Urinary bladder (tissue), 4 donors: Measurements from ENCODE around the gene CCDC150. TPM values are rescaled to one million over a fixed set of nuclear protein-coding genes. Genes with fewer than 3 reads are reported as not detected.
"Not testable (repeated sequence)": the region's sequence is repeated elsewhere in the genome, so short reads cannot be mapped to it uniquely, and the experiment has no call there.

Experiments
- DNase-seq: peaks from one replicate; pipeline ENCODE4 v3.0.0-alpha.2; 2015; ENCODE audit errors: extremely low spot score
- H3K27ac ChIP-seq: one replicate; pipeline ENCODE4 v1.5.1; 2013; ENCODE audit warnings: low read depth, mild to moderate bottlenecking, moderate library complexity
- H3K36me3 ChIP-seq: one replicate; pipeline ENCODE4 v1.6.1; 2013; ENCODE audit warnings: mild to moderate bottlenecking, moderate library complexity; ENCODE audit not compliant: insufficient read depth
- H3K4me1 ChIP-seq: one replicate; pipeline ENCODE4 v1.6.1; 2013; ENCODE audit warnings: mild to moderate bottlenecking, moderate library complexity; ENCODE audit not compliant: insufficient read depth
- H3K4me3 ChIP-seq: one replicate; pipeline ENCODE4 v1.5.1; 2013; ENCODE audit warnings: low read depth, low read length
- WGBS: extraction: QIAGEN DNeasy Blood & Tissue Kit; methylation state at CpG from one replicate; pipeline ENCODE4 v1.1.7; 2013; 5-methylcytosine and 5-hydroxymethylcytosine counted together
- polyA plus RNA-seq: library from polyadenylated mRNA; stranded (reverse); fragments of 200-250 nt; gene quantifications from one replicate; pipeline ENCODE4 v1.2.3, GENCODE V29; 2013
- total RNA-seq: library from RNA; depleted of rRNA; stranded (reverse); fragments of >200 nt; gene quantifications from one replicate; pipeline ENCODE4 v1.2.3, GENCODE V29; 2014
- donor health status: healthy with polysubstance abuse.
- donor health status: healthy.

The CCDC150 gene
- total and polyA plus RNA-seq, 2 donors = 0.43 to 9.8 TPM

- no peak overlapping the region for H3K27ac ChIP-seq
- 85% methylated on average over 2 of the region's 2 CpGs for WGBS
- H3K4me3 ChIP-seq = no peak overlapping the region
- H3K4me1 ChIP-seq = no peaks in the 10 kb centered on the region
- no peak for DNase-seq
- H3K36me3 ChIP-seq = no peaks in the 10 kb centered on the region
These were observed 63.1 kb downstream of the CCDC150 start for GRCh38 chr2:196702641-196703040.

- Histone ChIP-seq H3K36me3 (no peaks in the 10 kb centered on the region), H3K27ac (no peak overlapping the region), H3K4me1 (no peaks in the 10 kb centered on the region), H3K4me3 (no peak overlapping the region)
- DNase-seq = no peak
These were observed 64.2 kb downstream of the CCDC150 start for GRCh38 chr2:196703695-196704094.

- H3K36me3 ChIP-seq, DNase-seq, H3K4me1 ChIP-seq, H3K4me3 ChIP-seq, H3K27ac ChIP-seq: not testable (repeated sequence)
- 97% methylated on average over 10 of the region's 10 CpGs for WGBS
These were observed 70.5 kb downstream of the CCDC150 start for GRCh38 chr2:196710056-196710455.

GRCh38 chr2:196711625-196712024 lies 72.1 kb downstream of the CCDC150 start:
- no peak for DNase-seq
- H3K36me3 ChIP-seq = no peaks in the 10 kb centered on the region
- H3K4me1 ChIP-seq = no peaks in the 10 kb centered on the region
- no peak overlapping the region for H3K27ac ChIP-seq
- no peak overlapping the region for H3K4me3 ChIP-seq

- Histone ChIP-seq H3K4me1 (no peaks in the 10 kb centered on the region), H3K36me3 (no peaks in the 10 kb centered on the region), H3K4me3 (no peak overlapping the region), H3K27ac (no peak overlapping the region)
- DNase-seq = no peak
- WGBS = 94% methylated on average over 2 of the region's 2 CpGs
These were observed 73.4 kb downstream of the CCDC150 start for GRCh38 chr2:196712867-196713266.

- 64% methylated on average over 6 of the region's 6 CpGs for WGBS
- Histone ChIP-seq H3K4me3 (no peak overlapping the region), H3K36me3 (no peaks in the 10 kb centered on the region), H3K4me1 (no peaks in the 10 kb centered on the region), H3K27ac (no peak overlapping the region)
- DNase-seq = no peak
These were observed 79.0 kb downstream of the CCDC150 start for GRCh38 chr2:196718419-196719109.

GRCh38 chr2:196719110-196719872 lies 79.8 kb downstream of the CCDC150 start:
- Histone ChIP-seq H3K4me1 (no peaks in the 10 kb centered on the region), H3K4me3 (no peak overlapping the region), H3K36me3 (no peaks in the 10 kb centered on the region), H3K27ac (no peak overlapping the region)
- WGBS = 53% methylated on average over 6 of the region's 6 CpGs
- no peak for DNase-seq

- no peaks in the 10 kb centered on the region for H3K4me1 ChIP-seq
- no peak overlapping the region for H3K4me3 ChIP-seq
- no peak overlapping the region for H3K27ac ChIP-seq
- DNase-seq = no peak
- H3K36me3 ChIP-seq = no peaks in the 10 kb centered on the region
These were observed 84.1 kb downstream of the CCDC150 start for GRCh38 chr2:196723571-196723970.

GRCh38 chr2:196725218-196725617 lies 85.7 kb downstream of the CCDC150 start:
- Histone ChIP-seq H3K27ac (no peak overlapping the region), H3K4me3 (no peak overlapping the region), H3K4me1 (no peaks in the 10 kb centered on the region), H3K36me3 (no peaks in the 10 kb centered on the region)
- 63% methylated on average over 3 of the region's 3 CpGs for WGBS
- no peak for DNase-seq

GRCh38 chr2:196725882-196726281 lies 86.4 kb downstream of the CCDC150 start:
- Histone ChIP-seq H3K36me3 (no peaks in the 10 kb centered on the region), H3K27ac (no peak overlapping the region), H3K4me3 (no peak overlapping the region), H3K4me1 (no peaks in the 10 kb centered on the region)
- 81% methylated on average over 4 of the region's 4 CpGs for WGBS
- no peak for DNase-seq

- no peaks in the 10 kb centered on the region for H3K36me3 ChIP-seq
- 93% methylated on average over 2 of the region's 2 CpGs for WGBS
- H3K4me3 ChIP-seq = no peak overlapping the region
- no peak overlapping the region for H3K27ac ChIP-seq
- no peak for DNase-seq
- no peaks in the 10 kb centered on the region for H3K4me1 ChIP-seq
These were observed 89.9 kb downstream of the CCDC150 start for GRCh38 chr2:196729418-196729817.

- H3K4me1 ChIP-seq, H3K4me3 ChIP-seq, H3K36me3 ChIP-seq, H3K27ac ChIP-seq, DNase-seq: not testable (repeated sequence)
These were observed 97.1 kb downstream of the CCDC150 start for GRCh38 chr2:196736646-196737045.

- H3K4me3 ChIP-seq = no peak overlapping the region
- H3K4me1 ChIP-seq = no peaks in the 10 kb centered on the region
- 79% methylated on average over 2 of the region's 2 CpGs for WGBS
- H3K27ac ChIP-seq = no peak overlapping the region
- no peak for DNase-seq
- H3K36me3 ChIP-seq = no peaks in the 10 kb centered on the region
These were observed 97.5 kb downstream of the CCDC150 start for GRCh38 chr2:196737046-196737445.

GRCh38 chr2:196739031-196739430 lies 99.5 kb downstream of the CCDC150 start:
- no peak overlapping the region for H3K4me3 ChIP-seq
- no peaks in the 10 kb centered on the region for H3K36me3 ChIP-seq
- H3K27ac ChIP-seq = no peak overlapping the region
- no peak for DNase-seq
- 94% methylated on average over 5 of the region's 5 CpGs for WGBS
- H3K4me1 ChIP-seq = no peaks in the 10 kb centered on the region
